CD4-positive, alpha-beta T cell treated with Interleukin-12 subunit alpha and Interleukin-12 subunit beta, for 1 hour (primary cell): ENCODE data around the gene ZNF516.
"Not testable (repeated sequence)": the region's sequence is repeated elsewhere in the genome, so short reads cannot be mapped to it uniquely, and the experiment has no call there.

Source experiments
- DNase-seq: peaks from one replicate; pipeline ENCODE4 v3.0.0-alpha.2; 2020

ZNF516 gene

DNA sequence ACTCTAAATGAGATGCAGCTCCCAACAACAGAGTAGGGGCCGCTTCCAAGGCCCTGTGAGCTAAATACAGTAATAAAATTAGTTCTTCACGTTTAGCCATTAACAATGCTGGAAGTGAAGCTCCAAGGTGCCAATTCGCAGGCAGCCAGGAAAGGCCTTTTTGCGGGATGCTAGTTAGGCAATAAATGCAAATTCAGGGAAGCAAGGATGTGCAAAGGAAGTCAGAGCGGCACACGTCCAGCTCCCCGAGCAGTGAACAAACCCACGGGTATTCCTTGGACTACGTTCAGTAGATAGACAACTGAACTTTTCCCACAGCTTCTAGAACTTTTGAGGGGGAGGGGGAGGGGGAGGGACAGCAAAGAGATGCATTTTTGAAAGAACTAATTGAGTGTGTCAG, 6.9 kb downstream of the ZNF516 start:
- DNase-seq: no peak

GRCh38 chr18:76487782-76488181, 7.3 kb downstream of the ZNF516 start:
- no peak for DNase-seq

DNA sequence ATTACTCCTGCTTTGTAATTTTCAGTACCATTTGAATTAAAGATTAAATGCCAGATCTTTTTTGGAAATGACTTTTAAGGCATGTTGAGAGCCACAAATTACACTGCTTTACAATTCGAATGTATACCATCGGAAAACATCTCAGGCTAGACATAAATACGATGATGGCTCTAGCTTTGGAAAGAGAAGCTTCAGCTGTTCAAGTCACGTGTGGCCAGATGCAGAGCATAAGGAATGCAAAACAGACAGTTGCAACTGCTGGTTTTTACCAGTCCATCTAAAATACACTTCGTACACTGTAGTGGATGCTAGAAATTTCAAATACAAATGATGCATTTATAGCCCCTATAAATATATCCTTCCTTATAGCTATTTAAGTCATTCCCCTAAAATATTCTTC, 8.0 kb downstream of the ZNF516 start:
- DNase-seq: no peak

DNA sequence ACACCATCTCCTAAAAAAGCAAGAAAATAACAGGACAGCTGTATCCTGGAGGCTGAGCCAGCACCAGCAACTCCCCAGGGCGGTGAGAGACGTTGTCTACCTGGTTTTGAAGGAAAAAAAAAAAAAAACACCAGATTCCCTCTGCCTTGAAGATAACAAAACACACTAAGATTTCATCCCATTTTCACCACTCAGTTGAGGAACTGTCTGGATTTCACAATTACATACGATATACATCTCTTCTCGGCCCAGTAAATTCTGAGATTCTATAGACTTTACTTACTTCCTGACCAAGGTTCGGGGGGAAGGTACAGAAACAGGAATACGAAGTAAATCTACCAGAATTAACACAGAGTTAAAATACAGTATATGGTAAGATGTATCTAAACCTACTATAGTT, 8.5 kb downstream of the ZNF516 start:
- DNase-seq: no peak

GRCh38 chr18:76486038-76486437, 9.0 kb downstream of the ZNF516 start:
- DNase-seq: no peak

DNA sequence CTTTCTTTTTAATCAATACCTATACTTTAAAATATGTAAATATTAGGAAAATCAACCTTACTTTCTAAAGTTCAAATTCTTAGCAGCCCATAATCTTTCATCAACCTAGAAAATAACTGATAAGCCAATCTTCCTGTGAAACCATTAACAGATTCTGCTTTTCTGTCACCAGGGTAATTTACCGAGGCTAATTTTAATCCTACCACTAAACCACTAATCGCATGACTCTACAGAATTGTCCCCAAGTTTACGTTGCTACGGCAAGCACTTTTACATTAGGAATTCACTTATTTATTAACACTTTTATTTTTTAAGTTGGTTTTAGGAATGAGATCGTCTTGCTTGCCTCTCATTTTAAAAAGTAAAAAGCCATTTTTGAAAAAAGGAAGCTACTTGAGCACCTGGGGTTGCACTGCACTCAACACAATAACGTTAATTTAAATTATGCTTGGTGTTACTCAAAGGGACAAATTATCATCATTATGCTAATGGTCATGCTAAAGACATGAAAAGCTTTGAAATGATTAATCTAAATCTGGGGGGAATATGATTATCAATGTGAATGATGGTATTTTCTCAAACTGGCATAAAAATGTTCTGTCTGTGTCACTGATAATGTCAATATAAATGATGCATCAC, 10.2 kb downstream of the ZNF516 start:
- no peak for DNase-seq

DNA sequence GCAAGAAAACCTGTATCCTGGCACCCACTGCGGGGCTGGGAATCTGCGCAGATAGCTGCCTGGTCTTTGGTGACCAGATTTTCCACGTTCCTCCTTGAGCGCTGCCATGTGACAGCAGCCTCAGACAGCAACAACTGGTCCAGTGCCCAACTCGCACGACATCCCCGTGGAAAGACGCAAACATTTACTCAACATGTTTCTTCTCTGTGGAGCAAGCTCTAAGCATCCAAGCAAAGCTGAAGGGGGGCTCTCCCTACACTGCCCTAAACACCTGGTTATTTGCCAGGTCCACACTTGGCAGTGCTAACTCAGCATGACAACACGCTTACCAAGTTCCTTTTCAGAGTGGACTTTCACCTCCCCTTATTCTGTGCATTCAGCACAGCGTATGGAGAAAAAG, 11.3 kb downstream of the ZNF516 start:
- DNase-seq: no peak

DNA sequence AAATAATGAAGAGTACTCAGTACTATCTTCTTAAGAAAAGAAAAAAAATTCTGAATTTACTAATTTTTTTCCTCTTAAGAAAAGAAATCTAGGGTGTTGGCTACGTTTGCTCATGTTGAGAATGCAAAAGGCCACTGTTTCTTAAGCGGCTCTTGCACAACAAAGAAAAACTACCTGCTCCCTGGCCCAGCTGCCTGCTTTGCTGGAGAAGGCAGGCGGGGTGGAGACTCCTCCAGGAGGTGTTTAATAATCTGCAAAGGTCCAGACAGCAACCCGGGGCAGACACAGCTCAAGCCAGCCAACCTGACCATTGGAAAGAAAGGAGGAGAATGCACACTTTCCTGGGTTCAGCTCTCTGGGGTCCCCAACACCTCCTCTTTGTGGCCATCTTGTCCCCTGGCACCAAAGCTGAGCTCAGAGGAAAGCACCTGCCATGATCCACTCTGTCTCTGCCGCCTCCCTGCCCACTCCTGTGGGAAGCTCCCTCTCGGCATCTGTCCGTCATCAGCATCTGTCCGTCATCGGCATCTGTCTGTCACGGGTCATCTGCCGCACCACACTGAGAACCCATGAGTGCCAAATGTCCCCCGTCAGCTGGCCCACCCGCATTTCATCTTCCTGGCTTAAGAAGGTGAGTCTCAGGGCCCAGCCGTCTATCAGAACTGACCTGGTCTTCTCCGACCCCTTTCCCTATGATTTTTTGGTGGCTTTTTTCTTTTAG, 11.9 kb downstream of the ZNF516 start:
- no peak for DNase-seq

GRCh38 chr18:76482267-76482666, 12.8 kb downstream of the ZNF516 start:
- DNase-seq: no peak

DNA sequence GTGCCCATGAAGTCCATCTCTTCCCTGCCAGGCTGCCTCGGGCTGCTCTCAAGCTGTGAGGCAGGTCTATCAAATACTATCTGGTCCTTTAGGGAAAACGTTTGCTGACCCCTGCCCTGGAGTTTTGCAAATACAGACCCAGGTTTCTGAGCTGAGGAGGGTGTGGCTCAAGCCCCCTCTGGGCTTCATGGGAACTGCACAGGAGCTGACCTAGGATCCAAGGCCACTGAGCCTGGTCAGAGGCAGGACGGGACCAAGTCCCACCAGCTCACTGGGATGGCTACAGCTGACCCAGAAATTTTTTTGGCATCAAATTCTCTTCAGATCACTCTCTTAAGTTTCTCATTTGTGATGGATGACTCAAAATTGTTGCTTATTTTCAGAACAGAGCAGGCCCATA, 14.1 kb downstream of the ZNF516 start:
- DNase-seq: no peak

DNA sequence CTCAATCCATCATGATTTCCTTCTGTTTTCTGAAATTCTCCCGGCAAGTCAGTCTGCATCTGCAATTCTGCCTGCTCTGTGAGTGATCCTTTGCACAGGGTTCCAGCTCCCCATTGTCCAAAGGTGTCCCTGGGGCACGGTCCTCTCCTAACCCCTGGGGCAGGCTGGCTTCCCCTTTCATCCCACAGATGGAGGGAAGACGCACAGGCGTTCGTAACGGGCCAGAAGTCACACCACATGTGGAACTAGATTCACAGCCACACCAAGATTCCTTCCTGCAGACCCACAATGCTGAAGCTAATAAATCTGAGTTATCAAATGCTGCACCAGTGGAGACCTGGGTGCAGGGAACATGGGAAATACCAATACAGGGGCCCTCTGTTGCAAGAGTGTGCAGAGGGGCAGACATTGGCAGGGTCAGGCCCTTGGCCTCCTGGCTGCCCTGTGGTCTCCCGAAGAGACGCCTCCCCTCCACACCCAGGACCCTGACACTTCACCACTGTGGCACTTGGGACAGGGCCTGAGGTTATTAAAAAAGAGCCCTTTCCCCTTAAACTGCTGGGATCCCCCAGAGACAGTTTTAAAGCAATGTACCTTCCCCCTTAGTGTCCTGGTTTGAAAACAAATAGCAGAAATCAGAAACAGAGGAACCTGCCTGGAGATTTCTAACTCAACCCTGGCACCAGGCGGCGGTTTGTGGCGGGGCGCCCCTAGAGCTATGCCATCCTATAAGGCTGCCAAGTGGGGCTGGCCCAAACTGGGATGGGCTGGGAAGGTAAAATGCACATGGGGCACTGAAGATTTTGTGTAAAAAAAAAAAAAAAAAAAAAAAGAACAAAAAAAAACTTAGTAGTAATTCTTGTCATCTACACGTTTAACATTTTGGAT, 15.4 kb downstream of the ZNF516 start:
- DNase-seq: no peak

DNA sequence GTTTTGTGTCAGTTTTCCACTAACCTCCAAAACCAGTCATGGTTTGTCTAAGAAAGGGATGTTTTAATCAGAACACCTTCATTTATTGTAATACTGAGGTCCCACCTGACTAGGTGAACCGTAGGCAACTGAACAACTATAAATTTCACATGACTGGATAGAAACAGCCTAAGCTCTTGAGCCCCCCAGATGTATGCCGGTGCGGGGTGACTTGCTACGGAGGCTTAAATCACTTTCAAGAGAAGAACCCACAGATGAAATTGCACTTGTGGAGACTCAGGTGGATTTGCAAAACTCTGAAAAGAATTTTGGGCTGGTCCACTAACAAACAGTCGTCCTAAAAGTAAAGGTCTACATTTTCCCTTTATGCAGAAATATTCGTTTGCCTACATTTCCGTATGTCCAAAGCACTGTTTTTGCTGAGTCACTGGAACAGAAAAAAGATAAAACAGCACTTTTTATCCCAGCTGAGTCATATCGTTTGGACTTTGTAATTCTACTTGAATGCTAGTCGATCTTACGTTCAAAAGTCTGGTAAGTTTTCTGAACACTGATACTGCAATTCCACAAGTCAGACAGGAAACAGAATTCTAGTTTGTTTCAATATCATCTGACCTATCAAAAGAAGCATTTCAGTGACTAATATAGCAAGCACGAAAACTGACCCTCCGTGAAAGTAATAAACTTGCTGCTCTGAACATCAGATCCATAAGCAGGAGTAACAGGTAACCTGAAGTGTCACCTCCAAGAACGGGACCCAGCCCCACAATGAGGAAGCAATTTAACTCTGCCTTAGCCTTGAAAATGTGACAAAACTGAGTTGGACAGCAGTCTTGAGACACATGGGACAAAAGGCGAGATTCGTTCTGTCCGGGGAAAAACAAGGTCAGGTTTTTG, 18.1 kb downstream of the ZNF516 start:
- DNase-seq: no peak

DNA sequence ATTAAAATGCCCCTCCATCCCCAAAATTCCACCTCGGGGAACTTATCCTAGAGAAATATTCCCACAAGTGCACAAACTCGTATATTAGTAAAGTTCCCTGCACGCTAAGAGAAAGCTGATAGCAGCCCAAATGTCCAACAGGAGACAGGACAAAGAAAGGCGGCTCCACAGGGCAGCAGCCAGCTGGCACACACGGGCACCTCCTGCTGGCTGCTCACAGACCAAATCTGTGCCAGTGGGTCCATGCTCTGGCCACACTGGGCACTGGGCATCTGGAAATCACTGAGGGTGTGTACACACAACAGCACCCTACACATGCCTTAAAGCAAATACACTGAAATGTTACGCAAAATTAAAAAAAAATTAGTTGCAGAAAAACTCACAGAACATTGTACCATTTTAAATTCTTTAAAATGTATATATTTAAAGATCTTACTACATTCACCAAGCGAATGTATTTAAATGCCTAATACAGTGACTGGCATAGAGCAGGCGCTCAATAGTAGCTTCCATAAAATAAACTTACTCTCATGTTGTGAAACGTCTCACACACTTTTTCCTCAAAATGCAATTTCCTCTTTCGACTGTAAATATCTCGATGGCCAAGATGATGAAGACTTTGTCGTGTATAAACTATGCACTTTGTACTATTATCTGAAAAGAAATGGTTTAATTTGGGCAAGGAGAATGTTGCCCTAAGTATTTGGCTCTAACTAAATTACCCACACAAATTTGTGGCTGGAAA, 19.4 kb downstream of the ZNF516 start:
- no peak for DNase-seq

DNA sequence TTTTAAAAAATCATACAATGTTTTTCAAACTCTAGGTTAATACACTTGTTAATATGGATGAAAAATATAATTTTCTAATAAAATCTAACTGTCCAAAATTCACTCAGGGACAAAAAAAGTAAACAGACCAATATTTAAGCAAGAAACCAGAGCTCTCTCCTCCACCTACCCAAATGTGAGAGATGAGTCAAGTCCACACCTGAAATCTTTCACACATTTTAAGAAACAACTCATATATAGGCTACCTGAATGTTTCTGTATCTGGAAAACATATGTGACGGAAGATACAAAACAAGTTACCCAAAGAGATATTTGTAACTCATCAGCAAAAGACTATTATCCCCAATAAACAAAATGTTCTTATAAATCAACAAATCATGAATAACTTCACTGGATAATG, 20.2 kb downstream of the ZNF516 start:
- DNase-seq: no peak

DNA sequence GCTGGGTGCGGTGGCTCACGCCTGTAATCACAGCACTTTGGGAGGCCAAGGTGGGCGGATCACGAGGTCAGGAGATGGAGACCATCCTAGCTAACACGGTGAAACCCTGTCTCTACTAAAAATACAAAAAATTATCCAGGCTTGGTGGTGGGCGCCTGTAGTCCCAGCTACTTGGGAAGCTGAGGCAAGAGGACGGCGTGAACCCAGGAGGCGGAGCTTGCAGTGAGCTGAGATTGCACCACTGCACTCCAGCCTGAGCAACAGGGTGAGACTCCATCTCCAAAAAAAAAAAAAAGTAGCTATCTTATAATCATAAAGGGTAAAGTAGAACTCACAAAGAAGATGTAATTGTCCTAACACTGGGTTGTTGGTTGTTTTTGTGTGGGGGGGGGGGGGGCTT, 21.5 kb downstream of the ZNF516 start:
- DNase-seq: not testable (repeated sequence)

- no peak for DNase-seq
Measured at GRCh38 chr18:76472829-76473228, 22.2 kb downstream of the ZNF516 start.

DNA sequence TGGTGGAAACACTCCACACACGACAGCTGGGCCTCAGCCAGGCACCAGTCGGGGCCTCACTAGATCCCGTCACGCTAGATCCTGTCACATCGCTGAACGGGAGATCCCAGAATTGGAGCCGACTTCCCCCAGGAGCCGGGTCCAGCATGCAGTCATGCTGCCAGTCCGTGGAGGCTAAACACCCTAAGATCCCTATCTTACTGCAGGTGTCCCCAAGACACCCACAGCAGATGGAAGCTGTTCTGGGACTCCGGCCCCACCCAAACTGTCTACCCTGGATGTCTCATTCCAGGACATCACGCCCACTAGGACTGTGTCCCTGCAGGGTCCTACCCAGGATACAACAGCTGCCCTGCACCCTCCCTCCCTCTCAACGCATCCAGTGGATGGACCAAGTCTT, 23.4 kb downstream of the ZNF516 start:
- DNase-seq: no peak

DNA sequence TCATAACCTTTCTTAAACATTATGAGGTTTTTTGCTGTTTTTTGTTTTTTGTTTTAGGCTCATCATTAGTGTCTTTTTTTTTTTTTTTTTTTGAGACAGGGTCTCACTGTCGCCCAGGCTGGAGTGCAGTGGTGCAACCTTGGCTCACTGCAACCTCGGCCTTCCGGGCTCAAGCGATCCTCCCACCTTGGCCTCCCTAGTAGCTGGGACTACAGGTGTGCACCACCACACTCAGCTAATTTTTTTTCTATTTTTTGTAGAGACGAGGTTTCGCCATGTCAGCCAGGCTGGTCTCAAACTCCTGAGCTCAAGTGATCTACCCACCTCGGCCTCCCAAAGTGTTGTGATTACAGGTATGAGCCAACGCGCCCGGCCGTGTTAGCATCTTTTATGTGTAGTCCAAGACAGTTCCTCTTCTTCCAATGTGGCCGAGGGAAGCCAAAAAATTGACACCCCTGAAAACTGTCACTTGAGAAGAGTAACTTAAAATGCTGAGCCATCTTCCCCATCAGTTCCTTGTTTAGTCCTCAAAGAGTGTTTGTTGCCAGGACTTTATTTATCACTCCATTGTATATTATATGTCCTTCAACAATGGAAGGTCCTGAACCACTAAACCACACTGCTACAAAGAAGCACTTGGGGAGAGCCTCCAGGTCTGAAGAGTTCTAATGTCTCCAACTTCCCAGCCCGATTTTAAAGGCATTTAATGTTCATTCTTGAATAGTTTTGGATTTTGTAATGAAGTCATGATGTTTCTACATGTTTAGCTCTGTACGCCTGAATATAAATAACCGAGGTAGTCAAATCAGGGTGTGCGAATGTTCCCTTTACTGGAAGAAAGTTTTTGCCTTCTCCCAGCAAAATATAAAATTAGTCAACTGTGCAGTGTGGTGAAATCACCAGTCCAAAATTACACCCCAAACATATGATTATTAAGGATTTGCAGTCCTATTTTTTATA, 26.4 kb downstream of the ZNF516 start:
- DNase-seq: no peak

DNA sequence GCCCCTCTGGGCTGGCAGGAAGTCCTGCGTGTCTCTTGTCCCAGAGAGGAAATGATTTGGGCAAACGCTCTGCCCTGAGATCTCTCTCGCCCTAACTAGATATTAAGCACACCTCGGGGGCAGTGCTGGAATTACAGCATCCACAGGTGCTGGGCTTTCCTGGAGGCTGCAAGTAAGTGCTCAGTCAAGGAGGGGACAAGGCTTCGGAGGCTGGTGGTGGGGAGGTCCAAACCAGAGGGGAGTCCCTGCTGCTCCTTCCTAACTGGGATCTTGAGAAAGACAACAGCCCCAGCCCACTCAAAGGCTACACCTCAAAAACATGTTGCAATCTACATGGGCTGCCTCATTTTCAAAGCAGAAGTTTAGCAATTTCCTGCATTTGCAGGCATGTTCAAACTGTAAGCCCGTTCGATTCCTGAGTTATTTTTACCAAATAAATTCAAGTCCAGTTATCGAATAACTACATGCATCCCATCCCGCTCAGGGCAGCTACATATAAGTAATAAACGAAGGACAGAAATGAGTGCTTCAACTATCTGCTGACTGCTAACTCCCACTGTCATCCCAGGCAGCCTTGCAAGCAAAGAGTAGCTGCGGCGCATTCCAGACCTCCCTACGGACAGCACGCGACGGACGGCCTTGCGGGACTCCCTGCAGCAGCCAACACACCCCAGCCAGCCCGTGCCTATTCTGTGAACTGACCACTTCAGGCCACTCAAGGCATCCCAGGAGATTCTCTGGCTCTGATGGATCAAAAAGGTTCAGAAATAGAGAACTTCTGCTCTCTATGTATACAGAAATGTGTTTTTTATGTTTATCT, 27.5 kb downstream of the ZNF516 start:
- DNase-seq: peak; percentile 10

- DNase-seq: no peak
Measured at GRCh38 chr18:76466410-76466991, 28.5 kb downstream of the ZNF516 start.
